HG03442 (cell line): Measurements from ENCODE around the gene APCDD1L.
"Not testable (repeated sequence)": the region's sequence is repeated elsewhere in the genome, so short reads cannot be mapped to it uniquely, and the experiment has no call there.

Source experiments
- ATAC-seq: cut with Tn5 transposase; IDR thresholded peaks from one replicate; pipeline ENCODE4 v1.9.1; 2021; ENCODE audit warnings: mild to moderate bottlenecking, moderate library complexity; ENCODE audit not compliant: unreplicated experiment

The APCDD1L gene

DNA sequence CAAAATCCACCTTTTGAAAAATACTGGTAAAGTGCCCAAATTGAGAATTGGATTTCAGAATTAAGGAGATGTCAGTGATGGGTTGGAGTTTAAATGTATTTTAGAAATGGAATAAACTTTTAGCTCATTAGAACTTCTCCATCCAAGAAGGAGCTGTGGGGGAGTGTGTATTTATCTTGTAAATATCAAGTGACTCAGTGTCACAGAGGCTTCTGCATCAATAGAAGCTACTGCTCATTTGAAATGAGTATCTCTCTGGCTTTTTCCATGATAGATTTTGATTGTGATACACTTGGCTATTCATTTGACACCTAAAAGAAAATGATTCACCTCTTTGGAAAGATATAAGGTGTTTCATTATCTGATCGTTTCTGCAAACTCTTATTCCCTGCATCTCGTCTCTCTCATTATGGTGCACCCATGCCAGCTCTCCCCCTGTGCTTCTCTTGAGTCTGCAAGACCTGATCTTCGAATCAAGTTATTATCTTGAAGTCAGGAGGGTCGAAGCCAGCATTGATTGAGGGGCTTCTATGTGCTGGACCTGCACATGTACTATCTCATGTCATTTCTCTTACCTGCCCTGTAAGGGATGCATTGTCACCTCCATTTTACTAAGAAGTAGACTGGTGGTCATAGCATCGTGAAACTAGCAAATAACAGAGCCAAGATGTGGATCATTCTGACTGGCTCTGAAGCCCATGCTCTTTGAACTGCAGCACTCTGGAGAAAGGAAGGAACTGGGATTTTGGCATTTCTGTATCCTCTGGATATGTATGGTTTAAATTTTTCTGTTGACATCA, 96.0 kb downstream of the APCDD1L start:
- no peak for ATAC-seq

- no peak for ATAC-seq
These were observed 97.8 kb downstream of the APCDD1L start for GRCh38 chr20:58417438-58417837.

DNA sequence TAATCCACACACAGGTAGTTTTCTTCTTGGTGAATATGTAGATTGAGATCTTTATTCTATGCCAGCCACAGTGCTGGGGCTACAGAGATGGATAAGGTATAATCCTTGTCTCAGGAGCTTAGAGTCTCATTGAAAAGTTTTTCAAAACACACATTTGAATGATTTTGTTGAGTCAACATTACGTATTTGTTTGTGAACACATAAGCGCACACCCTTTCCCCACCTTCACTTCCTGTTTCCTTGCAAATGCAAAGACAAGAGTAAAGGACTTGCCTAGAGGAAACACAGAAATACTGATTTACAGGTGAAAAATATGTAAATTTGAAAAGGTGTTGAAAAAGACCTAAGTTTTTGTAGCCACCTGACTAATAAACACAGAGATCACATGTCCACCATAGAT, 98.4 kb downstream of the APCDD1L start:
- no peak for ATAC-seq

DNA sequence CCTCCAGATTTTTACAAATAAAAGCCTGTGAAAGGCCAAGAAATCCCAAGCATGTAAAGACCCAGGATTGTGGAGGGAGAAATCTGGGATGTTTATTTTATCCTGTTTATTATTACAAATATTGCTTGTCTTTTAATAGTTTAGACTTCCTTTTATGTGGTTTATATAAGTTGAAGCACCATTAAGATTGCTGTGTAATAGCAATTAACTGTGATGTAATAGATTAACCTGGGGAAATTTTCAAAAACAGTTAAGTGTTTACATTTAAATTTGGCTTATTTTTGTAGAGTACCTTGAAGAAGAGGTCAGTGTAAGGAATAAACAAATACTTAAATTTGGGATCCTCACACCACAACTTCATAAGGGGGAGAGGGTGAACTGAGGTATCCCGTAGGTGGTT, 99.1 kb downstream of the APCDD1L start:
- ATAC-seq: no peak

DNA sequence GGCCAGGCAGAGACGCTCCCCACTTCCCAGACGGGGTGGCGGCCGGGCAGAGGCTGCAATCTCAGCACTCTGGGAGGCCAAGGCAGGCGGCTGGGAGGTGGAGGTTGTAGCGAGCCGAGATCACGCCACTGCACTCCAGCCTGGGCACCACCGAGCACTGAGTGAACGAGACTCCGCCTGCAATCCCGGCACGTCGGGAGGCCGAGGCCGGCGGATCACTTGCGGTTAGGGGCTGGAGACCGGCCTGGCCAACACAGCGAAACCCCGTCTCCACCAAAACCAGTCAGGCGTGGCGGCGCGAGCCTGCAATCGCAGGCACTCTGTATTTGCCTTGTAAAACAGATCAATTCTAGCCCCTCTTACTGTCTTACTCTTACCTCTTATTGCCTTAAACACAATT, 100.4 kb downstream of the APCDD1L start:
- not testable (repeated sequence) for ATAC-seq

- ATAC-seq: not testable (repeated sequence)
These were observed 101.0 kb downstream of the APCDD1L start for GRCh38 chr20:58414216-58414615.
